ENCODE results near the gene CHMP4A.

GRCh38 chr14:24182110-24182882 lies 31.0 kb downstream of the CHMP4A start:
- no peak for TF ChIP-seq CTCF (IDR thresholded peaks at IDR 0.05; ENCODE audit: insufficient read depth, low read length, poor library complexity, severe bottlenecking)
- TF ChIP-seq EZH2phosphoT487 (conservative IDR thresholded peaks at IDR 0.05; ENCODE audit: low read length): no peak
